Stimulated activated CD4-positive, alpha-beta T cell treated with anti-CD3 and anti-CD28 coated beads, Interleukin-4, amount 100 ng/mL, for 48 hours (primary cell): ENCODE measurements around the gene GALNTL6.

ENCODE experiments used
- DNase-seq, 2 donors: peaks; one replicate each; pipeline ENCODE4 v3.0.0-alpha.2; 2020; ENCODE audit warnings: low read depth in 2 of 2

Gene GALNTL6

GRCh38 chr4:172109466-172109865 is 296.3 kb downstream of the GALNTL6 start:
- no peak for DNase-seq

GRCh38 chr4:172124656-172125308 is 311.6 kb downstream of the GALNTL6 start:
- no peak for DNase-seq

DNA sequence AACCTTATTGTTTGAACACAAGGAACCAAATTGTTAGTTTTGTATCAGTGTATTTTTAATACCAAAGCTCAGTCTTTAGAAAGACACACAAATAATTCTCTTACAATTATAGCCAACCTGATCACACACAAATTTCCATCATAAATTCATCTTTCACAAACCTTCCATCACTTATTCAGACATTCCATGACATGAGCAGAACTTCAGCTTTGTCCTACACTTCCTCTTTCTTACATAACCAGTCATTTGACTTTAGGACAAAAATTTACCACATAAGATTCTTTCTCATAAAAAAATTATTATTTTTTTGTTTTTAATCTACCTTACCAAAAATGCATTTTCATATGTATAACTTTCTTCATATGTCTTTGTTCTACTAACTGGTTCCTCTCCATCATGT is 312.2 kb downstream of the GALNTL6 start:
- no peak for DNase-seq

- no peak for DNase-seq
These were observed 314.0 kb downstream of the GALNTL6 start for GRCh38 chr4:172127168-172127567.

GRCh38 chr4:172129593-172129992 is 316.4 kb downstream of the GALNTL6 start:
- no peak for DNase-seq

- DNase-seq = no peak
These were observed 321.3 kb downstream of the GALNTL6 start for GRCh38 chr4:172134521-172134920.

GRCh38 chr4:172141025-172141424 is 327.8 kb downstream of the GALNTL6 start:
- no peak for DNase-seq

- no peak for DNase-seq
These were observed 329.1 kb downstream of the GALNTL6 start for GRCh38 chr4:172142281-172142741.

DNA sequence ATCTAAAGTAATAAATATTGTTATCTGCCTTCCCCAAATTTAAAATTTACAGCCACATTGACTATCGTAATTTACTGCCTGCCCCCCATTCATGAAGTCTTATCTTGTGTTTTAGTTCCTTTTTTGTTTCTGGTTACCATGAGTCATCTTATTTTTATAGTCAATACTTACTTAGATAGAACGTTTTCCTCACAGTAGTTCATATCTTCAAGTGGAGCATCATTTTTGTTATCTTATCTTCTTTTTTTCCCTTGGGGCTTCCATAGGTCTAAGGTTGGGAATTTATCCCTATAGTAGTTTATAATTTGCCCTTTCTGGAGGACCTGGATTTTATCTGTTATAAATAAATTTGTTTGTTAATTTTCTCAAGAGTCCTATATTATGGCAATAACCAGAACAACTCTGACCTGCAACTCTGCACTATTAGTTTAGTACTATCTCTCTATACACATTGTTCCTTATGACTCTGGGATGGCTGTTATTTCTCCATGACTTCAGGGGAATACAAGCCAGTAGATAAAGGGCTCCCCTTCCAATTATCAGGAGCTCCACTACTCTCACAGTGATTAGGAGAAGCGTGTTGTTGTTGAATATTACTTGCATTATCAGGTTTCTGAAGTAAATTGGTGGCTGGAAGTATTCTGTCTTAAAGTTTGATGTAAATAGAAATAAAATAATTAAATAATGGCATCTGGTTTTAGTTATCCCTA is 330.6 kb downstream of the GALNTL6 start:
- no peak for DNase-seq

DNA sequence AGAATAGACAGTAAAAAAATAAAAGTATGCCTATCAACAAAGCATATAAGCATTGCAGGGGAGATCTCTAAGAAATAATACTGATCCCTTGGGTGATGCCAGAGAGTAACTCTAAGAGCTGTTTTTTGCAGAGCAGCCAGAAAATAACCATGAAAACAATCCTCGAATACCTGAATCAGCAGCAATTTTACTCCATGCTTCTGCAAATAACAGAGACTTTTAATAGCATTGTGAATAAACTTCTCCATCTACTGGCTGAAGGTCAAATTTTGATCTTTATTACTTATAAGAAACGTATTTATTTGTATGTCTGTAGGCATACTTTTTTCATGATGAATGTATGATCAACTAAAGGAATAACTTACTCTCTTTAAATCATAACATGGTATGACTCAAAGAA is 334.5 kb downstream of the GALNTL6 start:
- DNase-seq = no peak

DNA sequence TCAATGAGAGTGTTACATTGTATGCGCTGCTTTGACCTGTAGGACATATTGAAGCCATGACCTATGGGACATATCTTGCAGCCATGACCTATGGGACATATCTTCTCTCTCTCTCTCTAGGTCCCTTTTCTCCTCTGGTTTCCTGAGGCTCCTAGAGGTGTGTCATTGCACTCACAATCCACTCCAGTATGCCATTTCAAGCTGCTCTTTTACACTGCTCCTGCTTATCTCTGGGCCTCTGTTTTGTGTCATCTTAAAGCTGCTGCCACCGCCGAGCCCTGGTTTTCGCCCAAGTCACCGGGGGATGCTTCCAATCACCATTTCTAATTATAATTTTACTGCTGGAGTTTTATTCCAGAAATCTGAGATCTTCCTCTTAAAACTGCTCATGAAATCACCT is 336.1 kb downstream of the GALNTL6 start:
- no peak for DNase-seq

- DNase-seq = no peak
These were observed 339.1 kb downstream of the GALNTL6 start for GRCh38 chr4:172152284-172152683.

- no peak for DNase-seq
These were observed 340.5 kb downstream of the GALNTL6 start for GRCh38 chr4:172153719-172154118.

DNA sequence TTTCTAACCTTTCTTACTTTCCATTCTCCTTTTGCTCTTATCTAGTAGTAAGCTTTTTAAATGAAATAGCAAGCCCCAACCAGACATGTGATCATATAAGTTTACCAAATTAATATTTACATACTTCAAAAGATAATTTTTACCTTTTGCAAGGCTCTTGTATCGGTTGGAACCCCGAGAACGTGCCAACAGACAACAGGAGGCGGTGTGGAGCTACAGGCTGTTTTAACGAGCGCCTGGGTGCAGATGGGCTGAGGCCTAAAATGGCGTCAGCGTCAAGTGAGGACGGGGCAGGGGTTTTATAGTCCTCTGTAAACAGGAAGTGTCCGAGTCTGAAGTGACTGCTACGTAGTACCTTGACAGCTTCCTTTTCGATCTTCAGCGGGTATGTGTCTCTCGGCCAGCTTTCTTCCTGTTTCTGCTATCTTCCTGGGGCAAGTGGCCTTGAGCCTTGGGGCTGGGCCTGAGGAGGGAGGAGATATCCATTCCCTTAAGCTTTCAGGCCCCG is 342.7 kb downstream of the GALNTL6 start:
- no peak for DNase-seq

- no peak for DNase-seq
These were observed 344.7 kb downstream of the GALNTL6 start for GRCh38 chr4:172157946-172158345.

- no peak for DNase-seq
These were observed 350.0 kb downstream of the GALNTL6 start for GRCh38 chr4:172163215-172163614.

GRCh38 chr4:172168888-172169287 is 355.7 kb downstream of the GALNTL6 start:
- no peak for DNase-seq

DNA sequence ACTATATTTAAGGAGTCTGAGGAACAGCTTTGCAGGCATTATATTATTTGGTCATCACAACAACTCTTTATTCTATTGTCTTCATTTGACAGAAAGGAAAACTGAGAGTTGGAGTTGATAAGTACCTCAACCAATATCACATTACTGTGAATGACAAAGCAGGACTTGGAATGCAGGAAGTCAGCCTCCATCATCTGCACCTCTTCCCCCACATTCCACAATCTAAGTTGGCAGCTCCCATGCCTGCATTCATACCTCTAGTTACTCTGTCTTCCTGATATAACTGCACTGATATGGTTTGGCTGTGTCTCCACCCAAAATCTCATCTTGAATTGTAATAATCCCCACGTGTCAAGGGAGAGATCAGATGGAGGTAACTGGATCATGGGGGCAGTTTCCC is 356.7 kb downstream of the GALNTL6 start:
- DNase-seq = no peak

- no peak for DNase-seq
These were observed 360.0 kb downstream of the GALNTL6 start for GRCh38 chr4:172173206-172173605.

DNA sequence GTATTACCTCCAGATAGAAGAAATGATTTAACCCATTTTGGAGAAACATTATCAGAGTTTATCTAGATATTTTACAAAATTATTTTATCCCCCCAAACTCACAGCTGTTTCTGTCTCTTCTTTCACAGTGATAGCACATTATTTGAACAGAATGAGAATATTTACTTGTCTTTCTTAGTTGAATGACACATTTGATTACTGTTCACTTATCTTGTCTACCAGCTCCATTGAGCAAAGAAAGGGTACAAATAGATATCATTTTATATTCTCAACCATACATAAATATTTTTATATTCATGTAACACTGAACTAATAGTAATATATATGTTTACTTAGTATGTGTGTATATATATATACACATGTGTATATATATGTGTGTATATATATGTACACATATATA is 364.2 kb downstream of the GALNTL6 start:
- no peak for DNase-seq

DNA sequence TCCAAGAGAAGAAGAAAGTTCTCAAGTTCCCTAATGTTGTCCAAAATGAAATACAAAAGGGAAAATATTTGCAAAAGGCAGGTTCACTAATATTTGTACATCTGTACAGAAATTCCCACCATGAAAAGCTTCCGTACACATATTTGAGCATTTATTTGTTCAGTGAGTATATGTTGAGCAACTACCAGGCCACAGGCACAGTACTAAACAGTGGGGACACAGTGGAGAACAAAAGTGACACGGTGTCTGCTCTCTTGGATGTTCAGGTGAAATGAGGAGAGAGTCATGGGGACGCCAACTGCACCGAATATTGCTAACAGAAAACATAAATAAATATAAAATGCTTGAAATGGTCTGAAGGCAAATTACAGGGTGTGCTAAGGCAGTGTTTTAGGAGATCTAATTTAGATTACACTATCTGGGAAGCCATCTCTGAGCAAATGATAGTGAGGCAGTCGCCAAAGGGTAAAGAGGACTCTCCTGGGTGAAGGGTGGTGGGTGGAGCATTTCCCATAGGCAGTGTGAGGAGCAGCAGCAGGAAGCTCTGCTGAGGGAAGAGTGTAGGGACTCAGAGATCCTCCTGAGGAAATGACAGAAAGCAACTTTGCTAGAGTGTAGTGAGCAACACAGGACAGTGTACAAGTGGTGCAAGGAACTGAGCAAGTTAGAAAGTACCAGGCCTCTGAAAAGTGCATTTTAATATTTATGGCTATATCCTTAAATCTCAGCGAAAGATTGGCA is 375.2 kb downstream of the GALNTL6 start:
- no peak for DNase-seq

DNA sequence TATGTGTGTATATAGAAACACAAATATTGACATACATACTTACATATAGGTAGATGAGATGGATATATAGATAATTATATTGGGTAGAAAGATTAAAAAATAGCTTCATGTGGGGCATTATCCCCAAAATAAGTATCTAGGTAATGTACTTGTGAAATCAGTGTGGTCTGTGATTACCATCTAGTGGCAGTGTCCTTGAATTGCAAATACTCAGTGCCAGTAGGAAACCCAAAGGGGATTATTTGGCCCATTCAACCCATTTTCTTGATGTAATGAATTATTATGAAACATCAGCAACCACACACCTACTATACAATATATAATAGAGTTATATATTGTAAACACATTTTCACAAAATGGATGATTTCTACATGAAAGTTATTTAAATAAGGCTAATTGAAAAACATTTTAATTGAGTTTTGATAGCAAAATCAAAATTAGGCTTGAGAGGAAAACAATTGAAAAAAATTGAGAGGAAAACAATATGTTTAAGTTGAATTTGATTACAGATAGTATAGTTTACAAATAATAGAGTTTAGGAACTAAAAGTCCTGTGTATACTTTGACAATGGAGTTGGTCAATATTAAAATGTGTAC is 389.4 kb downstream of the GALNTL6 start:
- DNase-seq = no peak
